GM21825 (cell line): ENCODE measurements around the gene TNFAIP8L3.
"Not testable (repeated sequence)": the region's sequence is repeated elsewhere in the genome, so short reads cannot be mapped to it uniquely, and the experiment has no call there.

Source experiments
- ATAC-seq: cut with Tn5 transposase; IDR thresholded peaks from one replicate; pipeline ENCODE4 v1.9.1; 2021; ENCODE audit warnings: mild to moderate bottlenecking, moderate library complexity; ENCODE audit not compliant: unreplicated experiment

TNFAIP8L3 gene

GRCh38 chr15:51094606-51095569 is at the start of gene TNFAIP8L3:
Gene TNFAIP8L3 (minus strand): TSS chr15:51094906. CDS start chr15:51094595, 311 bp downstream.
- no peak for ATAC-seq

GRCh38 chr15:51144021-51144532 is 49.4 kb upstream of the TNFAIP8L3 start:
- no peak for ATAC-seq

- not testable (repeated sequence) for ATAC-seq
Measured at GRCh38 chr15:51140347-51140746, 45.6 kb upstream of the TNFAIP8L3 start.

GRCh38 chr15:51139091-51139490 is 44.4 kb upstream of the TNFAIP8L3 start:
- ATAC-seq = no peak

- ATAC-seq = no peak
Measured at GRCh38 chr15:51137880-51138430, 43.2 kb upstream of the TNFAIP8L3 start.

- no peak for ATAC-seq
Measured at GRCh38 chr15:51137024-51137423, 42.3 kb upstream of the TNFAIP8L3 start.

GRCh38 chr15:51135276-51135675 is 40.6 kb upstream of the TNFAIP8L3 start:
- ATAC-seq = no peak

GRCh38 chr15:51134416-51135199 is 39.9 kb upstream of the TNFAIP8L3 start:
- ATAC-seq = no peak

GRCh38 chr15:51133140-51133765 is 38.5 kb upstream of the TNFAIP8L3 start:
- ATAC-seq = no peak

- ATAC-seq = no peak
Measured at GRCh38 chr15:51132384-51133139, 37.9 kb upstream of the TNFAIP8L3 start.

GRCh38 chr15:51131596-51132290 is 37.0 kb upstream of the TNFAIP8L3 start:
- no peak for ATAC-seq

GRCh38 chr15:51130344-51130743 is 35.6 kb upstream of the TNFAIP8L3 start:
- ATAC-seq = no peak

GRCh38 chr15:51129535-51130188 is 35.0 kb upstream of the TNFAIP8L3 start:
- no peak for ATAC-seq

GRCh38 chr15:51128701-51129100 is 34.0 kb upstream of the TNFAIP8L3 start:
- no peak for ATAC-seq

- ATAC-seq = no peak
Measured at GRCh38 chr15:51126842-51127241, 32.1 kb upstream of the TNFAIP8L3 start.

- ATAC-seq = not testable (repeated sequence)
Measured at GRCh38 chr15:51123002-51123401, 28.3 kb upstream of the TNFAIP8L3 start.

- no peak for ATAC-seq
Measured at GRCh38 chr15:51121631-51122225, 27.0 kb upstream of the TNFAIP8L3 start.

GRCh38 chr15:51121118-51121517 is 26.4 kb upstream of the TNFAIP8L3 start:
- ATAC-seq = no peak
